HCT116 (cell line): ENCODE measurements around the gene NOS3. TPM values are rescaled to one million over a fixed set of nuclear protein-coding genes. Genes with fewer than 3 reads are reported as not detected.

ENCODE experiments used
- ATAC-seq: fragments of 200-7000 bp; cut with Tn5 transposase; 2 replicates; pipeline ENCODE4 v1.9.1; 2020; ENCODE audit warnings: mild to moderate bottlenecking, moderate library complexity
- BruUV-seq: library from RNA; stranded (reverse); fragments of 400-500 nt; replicated peaks from 2 replicates; lab custom pipeline; 2021; lab: Mats Ljungman, UMichigan
- CTCF ChIA-PET: fragments of 300-600 bp; sonication (Branson Sonifier 250); formaldehyde crosslinking; loops from one replicate; lab custom pipeline; 2021; ENCODE audit warnings: antibody characterized with exemption; lab: Charles Lee
- POLR2A ChIA-PET: fragments of 300-600, 350-600 bp; sonication (Branson Sonifier 250); formaldehyde crosslinking; loops from one replicate; lab custom pipeline; 2021; ENCODE audit warnings: antibody characterized with exemption; lab: Charles Lee
- RAD21 ChIA-PET, 2 experiments: fragments of 300-600 bp; sonication (Branson Sonifier 250); formaldehyde crosslinking; loops; one replicate each; lab custom pipeline; 2023; ENCODE audit warnings: low total read pairs in 2 of 2; ENCODE audit not compliant: uncharacterized antibody in 2 of 2, unreplicated experiment in 2 of 2, low non-redundant PET in 1 of 2; lab: Charles Lee
- DNase-seq: peaks from one replicate; pipeline ENCODE4 v3.0.0-alpha.2; 2010; ENCODE audit warnings: low read depth, low spot score
- H2AFZ ChIP-seq: fragments of 200-600 bp; shearing (Covaris generic), sonication (generic); 2 replicates; pipeline ENCODE4 v1.6.1; 2017; ENCODE audit warnings: low read depth, mixed run types, mixed read lengths, antibody characterized with exemption, low read length; ENCODE audit not compliant: poor library complexity, severe bottlenecking
- H3K27ac ChIP-seq: 2 replicates; pipeline ENCODE4 v1.5.1; 2012; ENCODE audit warnings: low read depth, low read length
- H3K27me3 ChIP-seq: fragments of 200-600 bp; sonication (generic); 2 replicates; pipeline ENCODE4 v1.6.1; 2016; ENCODE audit warnings: mixed run types, low read length, mixed read lengths; ENCODE audit not compliant: insufficient read depth
- H3K36me3 ChIP-seq, 2 experiments: fragments of 200-500 bp in 1 of 2; fragments of 200-600 bp in 1 of 2; sonication (Bioruptor generic) in 1 of 2; sonication (generic) in 1 of 2; 2 replicates each; pipeline versions ENCODE4 v1.5.1 to v1.6.1; 2014 to 2016; ENCODE audit warnings: low read length in 2 of 2, inconsistent platforms in 1 of 2, mixed read lengths in 1 of 2, mixed run types in 1 of 2; ENCODE audit not compliant: insufficient read depth in 2 of 2, control insufficient read depth in 1 of 2
- H3K4me1 ChIP-seq, 2 experiments: fragments of 200-600 bp in 1 of 2; sonication (generic) in 1 of 2; 2 replicates each; pipeline versions ENCODE4 v1.5.1 to v1.6.1; 2012 to 2017; ENCODE audit warnings: low read length in 2 of 2, inconsistent platforms in 1 of 2, mild to moderate bottlenecking in 1 of 2, mixed read lengths in 1 of 2, mixed run types in 1 of 2, moderate library complexity in 1 of 2; ENCODE audit not compliant: insufficient read depth in 2 of 2, control insufficient read depth in 1 of 2
- H3K4me2 ChIP-seq: fragments of 200-600 bp; sonication (generic); 2 replicates; pipeline ENCODE4 v1.6.1; 2017; ENCODE audit warnings: mixed run types, low read length, mixed read lengths
- H3K4me3 ChIP-seq, 2 experiments: fragments of 200-600 bp in 1 of 2; sonication (generic) in 1 of 2; replicated peaks in 1 of 2; 2 replicates each; pipeline ENCODE4 v1.5.1; 2011 to 2016; ENCODE audit warnings: low read length in 2 of 2, control low read depth in 1 of 2, low read depth in 1 of 2, mild to moderate bottlenecking in 1 of 2, mixed read lengths in 1 of 2, mixed run types in 1 of 2
- H3K79me2 ChIP-seq: fragments of 200-600 bp; sonication (generic); 2 replicates; pipeline ENCODE4 v1.6.1; 2017; ENCODE audit warnings: mild to moderate bottlenecking, mixed run types, low read length, moderate library complexity, mixed read lengths; ENCODE audit not compliant: insufficient read depth
- H3K9ac ChIP-seq: fragments of 200-600 bp; sonication (generic); 2 replicates; pipeline ENCODE4 v1.6.1; 2016; ENCODE audit warnings: low read length, mixed read lengths
- H3K9me2 ChIP-seq: fragments of 200-600 bp; sonication (generic), shearing (Covaris generic); 2 replicates; pipeline ENCODE4 v1.6.1; 2017; ENCODE audit warnings: mixed run types, mild to moderate bottlenecking, moderate library complexity; ENCODE audit not compliant: insufficient read depth
- H3K9me3 ChIP-seq, 2 experiments: fragments of 200-500 bp in 1 of 2; fragments of 200-600 bp in 1 of 2; sonication (Bioruptor generic) in 1 of 2; sonication (generic) in 1 of 2; 2 replicates each; pipeline ENCODE4 v1.6.1; 2014 to 2017; ENCODE audit warnings: low read length in 2 of 2, mixed read lengths in 2 of 2, inconsistent platforms in 1 of 2, low read depth in 1 of 2, mild to moderate bottlenecking in 1 of 2, mixed run types in 1 of 2, moderate library complexity in 1 of 2; ENCODE audit not compliant: control insufficient read depth in 1 of 2, insufficient read depth in 1 of 2
- H4K20me1 ChIP-seq: fragments of 200-600 bp; sonication (generic), shearing (Covaris generic); 2 replicates; pipeline ENCODE4 v1.6.1; 2017; ENCODE audit warnings: mixed run types, mild to moderate bottlenecking, moderate library complexity; ENCODE audit not compliant: insufficient read depth
- EGR1 ChIP-seq: IDR thresholded peaks from 2 replicates; pipeline ENCODE4 v1.6.1; 2012; ENCODE audit warnings: low read depth
- ELF1 ChIP-seq: IDR thresholded peaks from 2 replicates; pipeline ENCODE4 v1.6.1; 2012; ENCODE audit warnings: low read depth, borderline replicate concordance
- EZH2 ChIP-seq: fragments of 200-600 bp; sonication (generic); IDR thresholded peaks from 2 replicates; pipeline ENCODE4 v1.6.1; 2017; ENCODE audit warnings: antibody characterized with exemption, mixed run types
- EZH2phosphoT487 ChIP-seq: fragments of 200-600 bp; IDR thresholded peaks from 2 replicates; pipeline ENCODE4 v1.6.1; 2018; ENCODE audit warnings: antibody characterized with exemption, borderline replicate concordance
- FOSL1 ChIP-seq: IDR thresholded peaks from 2 replicates; pipeline ENCODE4 v1.6.1; 2012; ENCODE audit warnings: low read depth
- POLR2A ChIP-seq: IDR thresholded peaks from 2 replicates; pipeline ENCODE4 v1.7.0; 2011; ENCODE audit warnings: borderline replicate concordance; ENCODE audit not compliant: insufficient read depth, insufficient read length; ENCODE audit errors: extremely low read depth
- RAD21 ChIP-seq: IDR thresholded peaks from 2 replicates; pipeline ENCODE4 v1.6.1; 2012; ENCODE audit warnings: low read depth, mild to moderate bottlenecking
- SP1 ChIP-seq: IDR thresholded peaks from 2 replicates; pipeline ENCODE4 v1.6.1; 2012; ENCODE audit warnings: low read depth
- SRF ChIP-seq: IDR thresholded peaks from 2 replicates; pipeline ENCODE4 v1.6.1; 2012; ENCODE audit warnings: low read depth
- YY1 ChIP-seq: IDR thresholded peaks from 2 replicates; pipeline ENCODE4 v1.6.1; 2011; ENCODE audit warnings: low read length, low read depth, moderate library complexity, mild to moderate bottlenecking; ENCODE audit not compliant: insufficient replicate concordance; ENCODE audit errors: extremely low read depth
- ZNF274 ChIP-seq: fragments of 200-500 bp; sonication (Bioruptor generic); IDR thresholded peaks from 2 replicates; pipeline ENCODE4 v1.6.1; 2014; ENCODE audit warnings: mild to moderate bottlenecking, low read depth, low read length, inconsistent platforms
- intact Hi-C: fragments of 100-400 bp; cut with micrococcal nuclease; formaldehyde crosslinking; loops from 2 replicates; pipeline ENCODE4 v1.10.0; 2022
- total RNA-seq: library from RNA; stranded (reverse); gene quantifications from one replicate; pipeline ENCODE4 v1.2.1, GENCODE V29; 2021; ENCODE audit not compliant: unreplicated experiment
- TF ChIP-seq, protein P1 (sequence below): IDR thresholded peaks from 2 replicates; pipeline ENCODE4 v1.6.1; 2012
- TF ChIP-seq, protein P2 (sequence below): IDR thresholded peaks from 2 replicates; pipeline ENCODE4 v1.6.1; 2011; ENCODE audit warnings: mild to moderate bottlenecking, low read length, moderate library complexity; ENCODE audit not compliant: insufficient replicate concordance; ENCODE audit errors: extremely low read depth
- TF ChIP-seq, protein P3 (sequence below), 3 experiments: fragments of 200-600 bp in 1 of 3; sonication (generic) in 1 of 3; IDR thresholded peaks in 2 of 3; conservative IDR thresholded peaks in 1 of 3; 2 replicates each; pipeline ENCODE4 v1.5.1; 2012 to 2017; ENCODE audit warnings: low read depth in 2 of 3, low read length in 2 of 3, antibody characterized with exemption in 1 of 3, borderline replicate concordance in 1 of 3, control low read depth in 1 of 3, mild to moderate bottlenecking in 1 of 3, mixed read lengths in 1 of 3, mixed run types in 1 of 3, moderate library complexity in 1 of 3; ENCODE audit not compliant: insufficient read depth in 1 of 3

The NOS3 gene
- total RNA-seq, 1 experiment from 2014 or later: 35.8 TPM

DNA sequence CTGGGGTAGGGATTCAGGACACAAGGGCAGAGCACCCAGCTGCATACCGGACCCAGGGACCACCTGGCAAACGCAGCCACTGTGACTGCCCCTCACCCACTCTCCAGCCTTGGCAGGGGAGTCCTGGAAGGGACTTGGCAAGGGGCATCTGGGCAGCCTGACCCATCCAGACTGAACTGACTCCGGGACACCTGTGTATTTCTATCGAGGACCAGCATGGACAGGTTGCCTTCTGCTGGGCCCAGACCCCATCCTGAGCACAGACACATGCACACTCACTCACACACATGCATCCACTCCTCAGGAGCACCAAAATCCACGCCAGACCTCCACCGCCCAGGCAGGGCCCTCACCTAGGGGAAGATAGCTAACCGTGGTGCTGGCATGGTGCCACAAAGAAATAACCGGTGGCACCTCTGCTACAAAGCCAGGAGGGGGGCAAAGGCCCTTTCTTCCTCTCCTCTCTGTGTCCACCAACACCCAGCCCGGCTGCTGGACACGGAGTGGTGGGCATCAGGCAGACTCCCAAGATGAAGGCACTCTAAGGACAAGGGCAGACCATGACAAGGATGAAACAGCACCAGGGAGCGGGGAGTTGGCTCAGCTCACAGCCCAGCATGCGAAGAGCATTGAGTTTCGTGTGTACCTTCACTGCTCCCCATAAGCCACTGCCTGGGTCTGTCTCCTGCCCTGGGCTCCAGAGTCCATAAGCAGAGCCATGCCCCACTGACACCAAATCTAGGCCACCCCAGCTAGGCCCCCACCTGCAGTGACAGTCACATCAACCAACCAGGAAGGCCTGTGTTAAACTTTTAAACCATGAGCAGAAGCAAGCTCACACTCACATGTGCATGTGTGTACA, 48.0 kb upstream of the NOS3 start:
- Histone ChIP-seq H3K36me3 (no peaks in the 10 kb centered on the region), H3K9me2 (no peaks in the 10 kb centered on the region), H4K20me1 (no peaks in the 10 kb centered on the region), H3K27me3 (no peaks in the 10 kb centered on the region), H3K79me2 (no peaks in the 10 kb centered on the region), H3K4me2 (no peak overlapping the region), H2AFZ (no peak overlapping the region), H3K9ac (no peak overlapping the region), H3K4me1 (peaks cover 3 to 11% of the 10 kb centered on the region in 2 experiments; a peak in 1 of 4 replicates), H3K27ac (no peak overlapping the region), H3K9me3 (no peaks in the 10 kb centered on the region), H3K4me3 (no peak overlapping the region)
- no peak for DNase-seq
- ATAC-seq: no peak
- no peak for TF ChIP-seq EZH2
- TF ChIP-seq, protein P1, sequence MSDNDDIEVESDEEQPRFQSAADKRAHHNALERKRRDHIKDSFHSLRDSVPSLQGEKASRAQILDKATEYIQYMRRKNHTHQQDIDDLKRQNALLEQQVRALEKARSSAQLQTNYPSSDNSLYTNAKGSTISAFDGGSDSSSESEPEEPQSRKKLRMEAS: no peak
- TF ChIP-seq, protein P2, sequence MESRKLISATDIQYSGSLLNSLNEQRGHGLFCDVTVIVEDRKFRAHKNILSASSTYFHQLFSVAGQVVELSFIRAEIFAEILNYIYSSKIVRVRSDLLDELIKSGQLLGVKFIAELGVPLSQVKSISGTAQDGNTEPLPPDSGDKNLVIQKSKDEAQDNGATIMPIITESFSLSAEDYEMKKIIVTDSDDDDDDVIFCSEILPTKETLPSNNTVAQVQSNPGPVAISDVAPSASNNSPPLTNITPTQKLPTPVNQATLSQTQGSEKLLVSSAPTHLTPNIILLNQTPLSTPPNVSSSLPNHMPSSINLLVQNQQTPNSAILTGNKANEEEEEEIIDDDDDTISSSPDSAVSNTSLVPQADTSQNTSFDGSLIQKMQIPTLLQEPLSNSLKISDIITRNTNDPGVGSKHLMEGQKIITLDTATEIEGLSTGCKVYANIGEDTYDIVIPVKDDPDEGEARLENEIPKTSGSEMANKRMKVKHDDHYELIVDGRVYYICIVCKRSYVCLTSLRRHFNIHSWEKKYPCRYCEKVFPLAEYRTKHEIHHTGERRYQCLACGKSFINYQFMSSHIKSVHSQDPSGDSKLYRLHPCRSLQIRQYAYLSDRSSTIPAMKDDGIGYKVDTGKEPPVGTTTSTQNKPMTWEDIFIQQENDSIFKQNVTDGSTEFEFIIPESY: no peak
- no peak for TF ChIP-seq YY1
- TF ChIP-seq ELF1: no peak
- no peak for TF ChIP-seq SRF
- TF ChIP-seq SP1: no peak
- TF ChIP-seq FOSL1: no peak
- TF ChIP-seq ZNF274: no peak
- TF ChIP-seq POLR2A: no peak
- TF ChIP-seq, protein P3, sequence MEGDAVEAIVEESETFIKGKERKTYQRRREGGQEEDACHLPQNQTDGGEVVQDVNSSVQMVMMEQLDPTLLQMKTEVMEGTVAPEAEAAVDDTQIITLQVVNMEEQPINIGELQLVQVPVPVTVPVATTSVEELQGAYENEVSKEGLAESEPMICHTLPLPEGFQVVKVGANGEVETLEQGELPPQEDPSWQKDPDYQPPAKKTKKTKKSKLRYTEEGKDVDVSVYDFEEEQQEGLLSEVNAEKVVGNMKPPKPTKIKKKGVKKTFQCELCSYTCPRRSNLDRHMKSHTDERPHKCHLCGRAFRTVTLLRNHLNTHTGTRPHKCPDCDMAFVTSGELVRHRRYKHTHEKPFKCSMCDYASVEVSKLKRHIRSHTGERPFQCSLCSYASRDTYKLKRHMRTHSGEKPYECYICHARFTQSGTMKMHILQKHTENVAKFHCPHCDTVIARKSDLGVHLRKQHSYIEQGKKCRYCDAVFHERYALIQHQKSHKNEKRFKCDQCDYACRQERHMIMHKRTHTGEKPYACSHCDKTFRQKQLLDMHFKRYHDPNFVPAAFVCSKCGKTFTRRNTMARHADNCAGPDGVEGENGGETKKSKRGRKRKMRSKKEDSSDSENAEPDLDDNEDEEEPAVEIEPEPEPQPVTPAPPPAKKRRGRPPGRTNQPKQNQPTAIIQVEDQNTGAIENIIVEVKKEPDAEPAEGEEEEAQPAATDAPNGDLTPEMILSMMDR (IDR thresholded peaks at IDR 0.05 in 2 of 3, conservative IDR thresholded peaks at IDR 0.05 in 1 of 3; ENCODE audit: borderline replicate concordance in 1 of 3, insufficient read depth in 1 of 3, low read depth in 2 of 3, low read length in 2 of 3): no peak
- TF ChIP-seq EZH2phosphoT487: no peak
- no peak for TF ChIP-seq RAD21
- no peak for TF ChIP-seq EGR1
- RAD21 ChIA-PET: no interaction called here
- intact Hi-C loops: no loop called here
- CTCF ChIA-PET: no interaction called here
- POLR2A ChIA-PET: no interaction called here
- no TSS peak for BruUV-seq
